ENCODE results near the gene ENTPD7. TPM values are rescaled to one million over a fixed set of nuclear protein-coding genes. Genes with fewer than 3 reads are reported as not detected.
A peak's percentile ranks its signal among the peaks of the same experiment; 100 is the strongest.

ENTPD7 gene, protein sequence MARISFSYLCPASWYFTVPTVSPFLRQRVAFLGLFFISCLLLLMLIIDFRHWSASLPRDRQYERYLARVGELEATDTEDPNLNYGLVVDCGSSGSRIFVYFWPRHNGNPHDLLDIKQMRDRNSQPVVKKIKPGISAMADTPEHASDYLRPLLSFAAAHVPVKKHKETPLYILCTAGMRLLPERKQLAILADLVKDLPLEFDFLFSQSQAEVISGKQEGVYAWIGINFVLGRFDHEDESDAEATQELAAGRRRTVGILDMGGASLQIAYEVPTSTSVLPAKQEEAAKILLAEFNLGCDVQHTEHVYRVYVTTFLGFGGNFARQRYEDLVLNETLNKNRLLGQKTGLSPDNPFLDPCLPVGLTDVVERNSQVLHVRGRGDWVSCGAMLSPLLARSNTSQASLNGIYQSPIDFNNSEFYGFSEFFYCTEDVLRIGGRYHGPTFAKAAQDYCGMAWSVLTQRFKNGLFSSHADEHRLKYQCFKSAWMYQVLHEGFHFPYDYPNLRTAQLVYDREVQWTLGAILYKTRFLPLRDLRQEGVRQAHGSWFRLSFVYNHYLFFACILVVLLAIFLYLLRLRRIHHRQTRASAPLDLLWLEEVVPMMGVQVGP
- 11.0 TPM for total RNA-seq (ENCODE audit: unreplicated experiment)
- long read RNA-seq, partial matches to known transcripts = 1 of 1 reads
- long read RNA-seq, other reads (novel, unspliced or antisense) = 0 of 1 reads

GRCh38 chr10:99659031-99659867 lies at the start of gene ENTPD7:
Gene ENTPD7, plus strand, starts transcription at chr10:99659509. Its CDS starts 448 bp downstream, at chr10:99659957.
- Mint-ChIP-seq H3K27me3 (ENCODE audit: unreplicated experiment) (peaks cover 4% of the 10 kb centered on the region), H3K4me1 (ENCODE audit: low read depth, unreplicated experiment) (peaks cover 4% of the 10 kb centered on the region), H3K9me3 (ENCODE audit: unreplicated experiment) (no peaks in the 10 kb centered on the region), H3K4me3 (ENCODE audit: unreplicated experiment) (peak within 1 kb of the TSS; percentile 92), H3K36me3 (ENCODE audit: unreplicated experiment) (no peaks in the 10 kb centered on the region), H3K27ac (ENCODE audit: unreplicated experiment) (peak within 1 kb of the TSS; percentile 19)
- TF ChIP-seq, protein P1, sequence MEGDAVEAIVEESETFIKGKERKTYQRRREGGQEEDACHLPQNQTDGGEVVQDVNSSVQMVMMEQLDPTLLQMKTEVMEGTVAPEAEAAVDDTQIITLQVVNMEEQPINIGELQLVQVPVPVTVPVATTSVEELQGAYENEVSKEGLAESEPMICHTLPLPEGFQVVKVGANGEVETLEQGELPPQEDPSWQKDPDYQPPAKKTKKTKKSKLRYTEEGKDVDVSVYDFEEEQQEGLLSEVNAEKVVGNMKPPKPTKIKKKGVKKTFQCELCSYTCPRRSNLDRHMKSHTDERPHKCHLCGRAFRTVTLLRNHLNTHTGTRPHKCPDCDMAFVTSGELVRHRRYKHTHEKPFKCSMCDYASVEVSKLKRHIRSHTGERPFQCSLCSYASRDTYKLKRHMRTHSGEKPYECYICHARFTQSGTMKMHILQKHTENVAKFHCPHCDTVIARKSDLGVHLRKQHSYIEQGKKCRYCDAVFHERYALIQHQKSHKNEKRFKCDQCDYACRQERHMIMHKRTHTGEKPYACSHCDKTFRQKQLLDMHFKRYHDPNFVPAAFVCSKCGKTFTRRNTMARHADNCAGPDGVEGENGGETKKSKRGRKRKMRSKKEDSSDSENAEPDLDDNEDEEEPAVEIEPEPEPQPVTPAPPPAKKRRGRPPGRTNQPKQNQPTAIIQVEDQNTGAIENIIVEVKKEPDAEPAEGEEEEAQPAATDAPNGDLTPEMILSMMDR (IDR thresholded peaks at IDR 0.05; ENCODE audit: partially characterized antibody, unreplicated experiment) = peak; percentile 68
- peak; percentile 95 for DNase-seq

GRCh38 chr10:99610221-99610620 lies 49.1 kb upstream of the ENTPD7 start:
- Mint-ChIP-seq H3K4me3 (ENCODE audit: unreplicated experiment) (no peak overlapping the region), H3K27me3 (ENCODE audit: unreplicated experiment) (no peaks in the 10 kb centered on the region), H3K9me3 (ENCODE audit: unreplicated experiment) (no peaks in the 10 kb centered on the region), H3K27ac (ENCODE audit: unreplicated experiment) (no peak overlapping the region), H3K36me3 (ENCODE audit: unreplicated experiment) (no peaks in the 10 kb centered on the region), H3K4me1 (ENCODE audit: low read depth, unreplicated experiment) (no peaks in the 10 kb centered on the region)
- TF ChIP-seq, protein P1 (IDR thresholded peaks at IDR 0.05; ENCODE audit: partially characterized antibody, unreplicated experiment) = no peak
- no peak for DNase-seq

DNA sequence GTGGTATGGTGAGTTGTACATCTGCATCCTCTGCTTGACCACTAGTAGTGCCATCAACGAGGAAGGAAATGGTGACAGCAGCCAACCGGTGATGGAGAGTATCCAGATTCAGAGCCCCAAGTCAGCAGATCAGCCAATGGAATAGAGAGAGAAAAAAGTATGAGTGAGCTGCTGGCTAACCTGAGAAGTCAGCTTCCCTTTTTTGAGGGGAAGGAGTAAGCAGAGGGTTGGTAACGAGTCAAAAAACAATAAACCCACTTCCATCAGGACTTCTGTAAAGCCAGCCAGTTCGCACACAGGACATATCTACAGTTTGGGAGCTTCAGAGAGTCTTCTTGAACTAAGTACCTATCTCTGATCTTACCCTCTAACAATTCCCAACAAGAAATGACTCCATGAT lies 48.0 kb upstream of the ENTPD7 start:
- Mint-ChIP-seq H3K36me3 (ENCODE audit: unreplicated experiment) (no peaks in the 10 kb centered on the region), H3K9me3 (ENCODE audit: unreplicated experiment) (no peaks in the 10 kb centered on the region), H3K27ac (ENCODE audit: unreplicated experiment) (no peak overlapping the region), H3K27me3 (ENCODE audit: unreplicated experiment) (no peaks in the 10 kb centered on the region), H3K4me3 (ENCODE audit: unreplicated experiment) (no peak overlapping the region), H3K4me1 (ENCODE audit: low read depth, unreplicated experiment) (no peaks in the 10 kb centered on the region)
- TF ChIP-seq, protein P1 (IDR thresholded peaks at IDR 0.05; ENCODE audit: partially characterized antibody, unreplicated experiment) = no peak
- no peak for DNase-seq

DNA sequence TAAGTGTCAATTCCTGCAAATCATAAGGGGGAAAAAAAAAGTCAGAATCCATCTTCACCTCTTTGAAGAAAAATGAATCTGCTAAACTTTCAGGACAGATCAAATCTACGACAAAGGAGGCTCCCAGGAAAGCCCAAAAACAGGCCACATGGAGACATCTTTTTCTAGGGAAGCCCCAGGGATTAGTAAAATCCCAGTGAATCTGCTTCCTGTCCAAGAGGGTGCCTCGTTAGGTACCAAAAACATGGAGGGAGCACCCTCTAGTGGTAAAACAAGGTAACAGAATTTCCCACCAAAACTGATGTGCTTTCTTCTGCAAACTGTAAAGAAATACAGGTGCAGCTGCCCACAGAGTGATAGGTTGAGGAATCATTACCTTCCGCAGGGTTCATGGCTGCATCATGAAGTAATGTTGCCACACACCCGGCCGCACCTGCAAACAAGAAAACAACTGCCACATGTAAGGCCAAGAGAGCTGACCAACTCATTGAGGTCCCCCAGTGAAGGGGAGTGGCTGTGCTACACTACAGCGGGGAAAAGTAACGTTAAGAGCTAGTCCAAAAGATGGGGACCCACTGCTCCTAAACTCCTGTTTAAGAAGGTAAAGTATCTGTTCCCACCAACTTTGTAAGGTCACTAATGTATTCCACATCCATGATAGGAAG lies 47.0 kb upstream of the ENTPD7 start:
- Mint-ChIP-seq H3K27ac (ENCODE audit: unreplicated experiment) (no peak overlapping the region), H3K4me1 (ENCODE audit: low read depth, unreplicated experiment) (no peaks in the 10 kb centered on the region), H3K36me3 (ENCODE audit: unreplicated experiment) (no peaks in the 10 kb centered on the region), H3K27me3 (ENCODE audit: unreplicated experiment) (no peaks in the 10 kb centered on the region), H3K4me3 (ENCODE audit: unreplicated experiment) (no peak overlapping the region), H3K9me3 (ENCODE audit: unreplicated experiment) (no peaks in the 10 kb centered on the region)
- DNase-seq = no peak
- TF ChIP-seq, protein P1 (IDR thresholded peaks at IDR 0.05; ENCODE audit: partially characterized antibody, unreplicated experiment) = peak; percentile 91
